Mucosa of descending colon (tissue), 3 donors: ENCODE results near the gene SYNGR3. TPM values are rescaled to one million over a fixed set of nuclear protein-coding genes. Genes with fewer than 3 reads are reported as not detected.

Experiments
- ATAC-seq: fragments of 200-7000 bp; cut with Tn5 transposase; one replicate; pipeline ENCODE4 v1.9.1; 2020; ENCODE audit warnings: mild to moderate bottlenecking, moderate library complexity
- DNase-seq, 3 donors: peaks; one replicate each; pipeline ENCODE4 v3.0.0-alpha.2; 2020
- H3K36me3 ChIP-seq: fragments of 200-600 bp; one replicate; pipeline ENCODE4 v1.8.0; 2021; ENCODE audit warnings: low read depth, mild to moderate bottlenecking
- H3K4me1 ChIP-seq: fragments of 200-600 bp; one replicate; pipeline ENCODE4 v1.8.0; 2021; ENCODE audit warnings: low read depth, mild to moderate bottlenecking
- H3K4me3 ChIP-seq: fragments of 200-600 bp; one replicate; pipeline ENCODE4 v1.8.0; 2021; ENCODE audit warnings: mild to moderate bottlenecking
- H3K9me3 ChIP-seq: fragments of 200-600 bp; one replicate; pipeline ENCODE4 v1.8.0; 2021; ENCODE audit warnings: mild to moderate bottlenecking
- intact Hi-C, 2 donors: fragments of 100-400 bp; cut with DNase I in 1 of 2; cut with micrococcal nuclease in 1 of 2; formaldehyde crosslinking; loops; one replicate each; pipeline versions ENCODE4 v1.11.0 to v1.11.1; 2022; cut with DNase I, micrococcal nuclease
- total RNA-seq, 3 donors: library from RNA; stranded (reverse); fragmentation: NEBNext Ultra II Directional in 2 of 3; extraction: Animal tissue kit (Norgen Biotek cat#: 25700) in 2 of 3; gene quantifications; one replicate each; pipeline versions ENCODE4 v1.2.1 to v1.2.4, GENCODE V29; 2021 to 2023
- TF ChIP-seq, protein P1 (sequence below): fragments of 200-600 bp; IDR thresholded peaks from one replicate; pipeline ENCODE4 v1.8.0; 2022; ENCODE audit warnings: antibody characterized with exemption, mild to moderate bottlenecking
- donor health status: DM: no; HTN: no; CAD: no; lungs with moderate emphysema.
- donor health status: DM: no; HTN: no; CAD: no.
- donor health status: DM: no; HTN: yes; CAD: no.

SYNGR3 gene
- total RNA-seq, 3 donors from 2014 or later = 1.3 to 7.9 (median 1.5) TPM

DNA sequence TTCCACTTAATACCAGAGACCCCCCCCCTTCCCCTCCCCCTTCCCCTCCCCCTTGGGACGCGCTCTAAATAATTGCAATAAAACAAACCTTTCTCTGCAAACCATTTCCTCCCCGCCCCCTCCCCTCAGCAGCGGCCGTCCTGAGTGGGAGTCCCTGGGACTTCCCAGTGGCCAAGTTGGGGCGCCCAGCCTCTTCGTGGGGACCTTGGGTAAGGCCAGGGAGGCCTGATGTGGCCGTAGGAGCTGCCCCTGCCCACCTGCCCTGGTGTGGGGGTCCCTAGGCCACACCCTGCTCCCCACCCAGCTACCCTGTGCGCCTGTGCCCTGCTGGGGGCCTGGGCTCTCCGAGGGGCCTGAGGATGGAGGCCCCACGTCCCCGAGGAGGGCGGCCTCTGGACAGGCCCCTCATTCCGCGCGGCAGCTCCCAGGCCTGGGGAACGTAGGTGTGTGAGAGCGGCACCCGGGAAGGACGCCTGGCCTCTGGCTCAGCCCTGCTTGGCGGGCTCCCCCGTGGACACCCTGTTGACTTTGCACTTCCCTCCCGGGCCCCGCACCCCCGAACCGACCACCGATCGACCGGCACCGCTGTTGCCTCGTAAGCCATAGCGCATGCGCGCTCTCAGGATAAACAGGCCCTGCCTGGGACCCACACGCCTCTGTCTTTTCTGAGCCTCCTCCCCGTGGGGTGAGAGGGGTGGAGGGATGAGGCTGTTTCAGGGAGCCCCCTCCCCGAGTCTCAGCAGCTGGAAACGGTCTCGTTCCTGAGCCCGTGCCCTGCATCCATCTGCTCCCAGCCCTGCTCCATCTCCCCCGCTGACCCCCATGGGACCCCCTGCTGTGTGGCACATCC is 48.8 kb downstream of the SYNGR3 start:
- Histone ChIP-seq H3K4me1 (peaks cover 58% of the 10 kb centered on the region), H3K9me3 (no peaks in the 10 kb centered on the region), H3K36me3 (no peaks in the 10 kb centered on the region), H3K4me3 (no peak overlapping the region)
- TF ChIP-seq, protein P1, sequence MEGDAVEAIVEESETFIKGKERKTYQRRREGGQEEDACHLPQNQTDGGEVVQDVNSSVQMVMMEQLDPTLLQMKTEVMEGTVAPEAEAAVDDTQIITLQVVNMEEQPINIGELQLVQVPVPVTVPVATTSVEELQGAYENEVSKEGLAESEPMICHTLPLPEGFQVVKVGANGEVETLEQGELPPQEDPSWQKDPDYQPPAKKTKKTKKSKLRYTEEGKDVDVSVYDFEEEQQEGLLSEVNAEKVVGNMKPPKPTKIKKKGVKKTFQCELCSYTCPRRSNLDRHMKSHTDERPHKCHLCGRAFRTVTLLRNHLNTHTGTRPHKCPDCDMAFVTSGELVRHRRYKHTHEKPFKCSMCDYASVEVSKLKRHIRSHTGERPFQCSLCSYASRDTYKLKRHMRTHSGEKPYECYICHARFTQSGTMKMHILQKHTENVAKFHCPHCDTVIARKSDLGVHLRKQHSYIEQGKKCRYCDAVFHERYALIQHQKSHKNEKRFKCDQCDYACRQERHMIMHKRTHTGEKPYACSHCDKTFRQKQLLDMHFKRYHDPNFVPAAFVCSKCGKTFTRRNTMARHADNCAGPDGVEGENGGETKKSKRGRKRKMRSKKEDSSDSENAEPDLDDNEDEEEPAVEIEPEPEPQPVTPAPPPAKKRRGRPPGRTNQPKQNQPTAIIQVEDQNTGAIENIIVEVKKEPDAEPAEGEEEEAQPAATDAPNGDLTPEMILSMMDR = no peak
- ATAC-seq (no peak), DNase-seq (no peak)
- intact Hi-C loops = no loop called here

DNA sequence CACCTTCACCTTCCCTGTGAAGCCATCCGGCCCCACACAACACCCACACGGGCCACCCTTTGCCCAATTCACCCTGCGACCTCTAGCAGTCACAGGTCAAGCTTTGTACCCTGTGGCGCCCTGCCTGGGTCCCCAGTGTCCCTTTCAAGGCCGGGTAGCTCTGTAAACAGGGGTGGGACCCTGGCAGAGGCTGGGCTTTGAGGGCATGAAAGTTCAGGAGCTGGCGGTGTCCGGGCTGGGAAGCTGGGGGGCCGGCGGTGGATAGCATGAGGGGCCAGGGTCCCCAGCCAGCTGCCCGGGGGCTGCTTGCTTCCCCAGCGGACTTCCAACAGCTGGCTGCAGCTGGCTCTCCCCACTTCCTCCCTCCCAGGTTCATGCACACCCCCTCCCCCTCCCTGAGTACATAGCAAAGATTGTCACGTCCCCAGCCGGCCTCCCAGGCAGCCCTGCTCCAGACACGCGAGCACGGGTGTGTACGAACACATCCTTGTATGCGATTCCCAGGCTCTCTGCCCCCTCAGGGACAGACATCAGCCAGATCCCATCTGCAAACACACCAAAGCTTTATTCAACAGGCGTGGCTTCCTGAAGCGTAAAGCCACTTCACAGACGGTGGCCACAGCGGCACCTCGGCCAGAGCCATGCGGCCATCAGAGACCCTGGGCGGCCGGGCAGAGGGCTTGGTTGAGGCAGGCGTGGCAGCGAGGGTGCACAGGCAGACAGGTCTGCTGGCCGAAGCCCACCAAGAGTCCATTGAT is 49.7 kb downstream of the SYNGR3 start:
- TF ChIP-seq, protein P1 = no peak
- Histone ChIP-seq H3K4me3 (no peak overlapping the region), H3K36me3 (no peaks in the 10 kb centered on the region), H3K9me3 (no peaks in the 10 kb centered on the region), H3K4me1 (peaks cover 66% of the 10 kb centered on the region)
- intact Hi-C loops = no loop called here
- ATAC-seq (peak; percentile 16), DNase-seq (peak; percentile 76 to 87 (median 80))

DNA sequence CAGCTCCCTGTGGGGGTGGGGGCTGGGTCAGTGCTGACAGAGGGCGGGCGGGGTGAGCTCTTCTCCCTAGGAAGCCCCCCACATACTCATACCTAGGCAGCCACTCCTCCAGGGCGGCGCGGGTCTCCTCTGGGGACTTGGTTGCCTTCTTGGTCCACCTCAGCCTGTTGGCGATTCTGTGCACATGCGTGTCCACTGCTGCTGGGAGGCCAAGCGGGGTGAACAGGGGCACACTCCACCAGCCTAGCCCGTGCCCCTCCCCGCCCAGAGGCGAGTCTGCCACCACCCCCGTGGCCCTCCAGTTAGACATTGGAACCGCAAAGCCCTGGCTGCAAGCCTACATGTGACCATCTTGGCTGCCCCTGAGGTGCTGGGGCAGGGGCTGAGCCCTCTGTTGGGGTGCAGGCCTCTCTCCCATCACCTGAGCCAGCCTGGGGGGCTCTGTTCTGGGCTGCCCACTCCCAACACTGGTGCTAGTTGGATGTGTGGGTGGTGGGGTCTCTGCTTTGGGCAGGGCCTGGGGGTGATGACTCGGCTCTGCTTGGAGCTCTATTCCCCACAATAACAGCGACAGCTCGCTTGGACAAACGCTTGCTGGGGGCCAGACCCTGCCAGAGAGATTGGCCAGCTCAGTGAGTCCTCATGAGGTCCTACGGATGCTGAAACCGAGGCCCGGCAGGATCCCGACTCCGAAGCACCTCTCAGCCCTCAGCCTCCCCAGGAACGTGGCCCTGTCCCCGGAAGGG is 50.4 kb downstream of the SYNGR3 start:
- no peaks in the 10 kb centered on the region for H3K9me3 ChIP-seq
- intact Hi-C loops = no loop called here
- H3K4me1 ChIP-seq = peaks cover 69% of the 10 kb centered on the region
- TF ChIP-seq, protein P1 = no peak
- DNase-seq (no peak), ATAC-seq (no peak)
- H3K4me3 ChIP-seq = no peak overlapping the region
- H3K36me3 ChIP-seq = no peaks in the 10 kb centered on the region

DNA sequence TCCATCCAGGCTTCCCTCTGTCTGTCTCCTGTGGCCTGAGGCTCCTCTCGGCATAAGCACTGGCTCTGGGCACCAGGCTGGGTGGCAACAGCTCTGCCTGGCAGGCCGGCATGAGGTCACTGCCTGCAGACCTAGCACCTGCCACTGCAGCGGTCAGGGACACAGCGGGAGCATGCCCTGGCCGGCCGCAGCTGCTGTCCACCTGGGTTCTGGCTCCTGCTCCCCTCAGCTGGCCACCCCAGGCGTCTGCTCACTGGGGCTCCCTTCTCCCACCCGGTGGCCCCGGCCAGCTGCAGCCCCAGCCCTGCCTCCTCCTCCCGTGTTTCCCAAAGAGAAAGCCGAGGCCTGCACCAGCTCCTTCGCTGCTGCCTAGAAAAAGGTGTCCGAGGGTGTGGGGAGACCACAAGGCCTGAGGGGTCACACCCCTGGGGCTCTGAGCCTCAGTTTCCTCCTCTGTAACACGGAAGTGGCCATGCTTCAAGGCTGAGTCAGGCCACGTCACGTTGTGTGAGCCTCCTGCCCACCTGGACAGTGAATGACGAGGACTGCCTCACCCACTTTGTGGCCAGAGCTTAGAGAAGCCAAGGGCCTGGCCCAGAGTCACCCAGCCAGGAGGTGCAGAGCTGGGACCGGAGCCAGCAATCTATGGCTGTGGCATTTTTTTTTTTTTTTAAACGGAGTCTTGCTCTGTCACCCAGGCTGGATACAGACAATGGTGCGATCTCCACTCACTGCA is 51.2 kb downstream of the SYNGR3 start:
- no peaks in the 10 kb centered on the region for H3K9me3 ChIP-seq
- H3K4me3 ChIP-seq = no peak overlapping the region
- H3K36me3 ChIP-seq = no peaks in the 10 kb centered on the region
- TF ChIP-seq, protein P1 = no peak
- DNase-seq (peak in 2 of 3 donors; percentile 79 to 81), ATAC-seq (peak; percentile 47)
- intact Hi-C loops = no loop called here
- peaks cover 64% of the 10 kb centered on the region for H3K4me1 ChIP-seq
